ENCODE results near the gene BCAS1.

DNA sequence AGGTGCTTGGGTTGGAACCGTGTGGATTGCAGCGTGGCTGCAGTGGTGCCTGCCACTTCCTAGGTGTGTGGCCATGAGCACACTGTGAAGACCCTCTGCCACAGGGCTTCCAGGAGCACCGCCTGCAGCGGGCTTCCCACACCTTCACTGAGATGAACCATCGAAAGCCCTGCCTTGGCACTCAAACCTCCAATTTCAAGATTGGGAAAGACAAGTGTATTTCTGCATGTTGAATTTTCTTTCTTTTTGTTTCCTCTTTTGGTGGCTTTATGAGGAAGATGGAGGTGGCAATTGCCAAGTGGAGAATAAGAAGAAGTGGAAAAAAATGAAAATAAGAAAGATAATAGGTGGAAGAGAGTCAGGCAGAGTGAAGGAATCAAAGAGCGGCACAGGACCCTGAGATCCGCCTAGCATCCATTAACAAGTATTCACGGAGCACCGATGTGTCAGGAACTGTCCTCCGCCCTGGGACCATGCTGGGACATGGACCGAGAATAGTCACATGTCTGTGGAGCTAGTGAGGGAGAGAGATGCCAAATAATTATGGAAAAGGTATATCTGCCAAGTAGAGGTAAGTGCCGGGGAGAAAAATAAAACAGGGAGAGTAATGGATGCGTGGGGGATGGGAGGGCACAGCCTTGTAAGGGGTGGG, 159.9 kb downstream of the BCAS1 start:
- TF ChIP-seq, protein P1, sequence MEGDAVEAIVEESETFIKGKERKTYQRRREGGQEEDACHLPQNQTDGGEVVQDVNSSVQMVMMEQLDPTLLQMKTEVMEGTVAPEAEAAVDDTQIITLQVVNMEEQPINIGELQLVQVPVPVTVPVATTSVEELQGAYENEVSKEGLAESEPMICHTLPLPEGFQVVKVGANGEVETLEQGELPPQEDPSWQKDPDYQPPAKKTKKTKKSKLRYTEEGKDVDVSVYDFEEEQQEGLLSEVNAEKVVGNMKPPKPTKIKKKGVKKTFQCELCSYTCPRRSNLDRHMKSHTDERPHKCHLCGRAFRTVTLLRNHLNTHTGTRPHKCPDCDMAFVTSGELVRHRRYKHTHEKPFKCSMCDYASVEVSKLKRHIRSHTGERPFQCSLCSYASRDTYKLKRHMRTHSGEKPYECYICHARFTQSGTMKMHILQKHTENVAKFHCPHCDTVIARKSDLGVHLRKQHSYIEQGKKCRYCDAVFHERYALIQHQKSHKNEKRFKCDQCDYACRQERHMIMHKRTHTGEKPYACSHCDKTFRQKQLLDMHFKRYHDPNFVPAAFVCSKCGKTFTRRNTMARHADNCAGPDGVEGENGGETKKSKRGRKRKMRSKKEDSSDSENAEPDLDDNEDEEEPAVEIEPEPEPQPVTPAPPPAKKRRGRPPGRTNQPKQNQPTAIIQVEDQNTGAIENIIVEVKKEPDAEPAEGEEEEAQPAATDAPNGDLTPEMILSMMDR (IDR thresholded peaks at IDR 0.05) = no peak
- no peak for TF ChIP-seq POLR2A (IDR thresholded peaks at IDR 0.05)

Measured in body of pancreas (tissue), 4 donors.